Ectodermal cell (in vitro differentiated cells): ENCODE data around the gene CRACR2A. TPM values are rescaled to one million over a fixed set of nuclear protein-coding genes. Genes with fewer than 3 reads are reported as not detected.

ENCODE experiments used
- H3K27ac ChIP-seq: 2 replicates; pipeline ENCODE4 v1.7.0; 2013; ENCODE audit warnings: mild to moderate bottlenecking, low read depth, low read length; ENCODE audit not compliant: insufficient read depth, poor library complexity, severe bottlenecking
- H3K27me3 ChIP-seq: 2 replicates; pipeline ENCODE4 v1.7.0; 2013; ENCODE audit warnings: mild to moderate bottlenecking, low read length; ENCODE audit not compliant: insufficient read depth, control insufficient read depth, poor library complexity, severe bottlenecking
- H3K36me3 ChIP-seq: one replicate; pipeline ENCODE4 v1.7.0; 2013; ENCODE audit warnings: low read length; ENCODE audit not compliant: control insufficient read depth, insufficient read depth
- H3K4me1 ChIP-seq: one replicate; pipeline ENCODE4 v1.7.0; 2013; ENCODE audit warnings: low read length; ENCODE audit not compliant: control insufficient read depth, insufficient read depth
- H3K4me3 ChIP-seq: 2 replicates; pipeline ENCODE4 v1.7.0; 2013; ENCODE audit warnings: low read depth, low read length, control low read depth; ENCODE audit not compliant: insufficient read depth
- H3K9me3 ChIP-seq: 2 replicates; pipeline ENCODE4 v1.7.0; 2013; ENCODE audit warnings: mild to moderate bottlenecking, low read length, moderate library complexity; ENCODE audit not compliant: control insufficient read depth
- WGBS, 2 experiments: methylation state at CpG; one replicate each; pipeline ENCODE4 v1.1.7; 2013; ENCODE audit warnings: missing lambda C conversion rate in 2 of 2; 5-methylcytosine and 5-hydroxymethylcytosine counted together
- polyA plus RNA-seq, 4 experiments: library from polyadenylated mRNA; stranded (reverse); fragments of 50-300 nt; gene quantifications; one replicate each; pipeline ENCODE4 v1.2.3, GENCODE V29; 2013

CRACR2A gene
- 2.1 TPM for polyA plus RNA-seq (2013, experiment 1 of 4)
- 1.9 TPM for polyA plus RNA-seq (2013, experiment 2 of 4)
- 2.6 TPM for polyA plus RNA-seq (2013, experiment 3 of 4)
- polyA plus RNA-seq (2013, experiment 4 of 4) = 2.2 TPM

- Histone ChIP-seq H3K9me3 (no peaks in the 10 kb centered on the region), H3K4me1 (peaks cover 6% of the 10 kb centered on the region), H3K27ac (no peak within 1 kb of the TSS), H3K36me3 (no peaks in the 10 kb centered on the region), H3K27me3 (peaks cover 15% of the 10 kb centered on the region), H3K4me3 (peak within 1 kb of the TSS; percentile 27)
- 13 to 14% methylated on average over 62 of the region's 62 CpGs for WGBS, 2 experiments
These were observed at the start of gene CRACR2A for GRCh38 chr12:3752741-3753486. Gene CRACR2A (minus strand): TSS chr12:3753109. CDS start chr12:3696999, 56,110 bp downstream.

GRCh38 chr12:3797531-3798048 is 44.7 kb upstream of the CRACR2A start:
- H3K36me3 ChIP-seq = no peaks in the 10 kb centered on the region
- WGBS, 2 experiments = 91 to 92% methylated on average over 3 of the region's 3 CpGs
- no peaks in the 10 kb centered on the region for H3K27me3 ChIP-seq
- no peaks in the 10 kb centered on the region for H3K4me1 ChIP-seq
- H3K27ac ChIP-seq = no peak overlapping the region
- no peak overlapping the region for H3K4me3 ChIP-seq
- no peaks in the 10 kb centered on the region for H3K9me3 ChIP-seq

GRCh38 chr12:3795492-3796133 is 42.7 kb upstream of the CRACR2A start:
- Histone ChIP-seq H3K27me3 (no peaks in the 10 kb centered on the region), H3K4me1 (no peaks in the 10 kb centered on the region), H3K4me3 (no peak overlapping the region), H3K36me3 (no peaks in the 10 kb centered on the region), H3K27ac (no peak overlapping the region), H3K9me3 (no peaks in the 10 kb centered on the region)
- 84 to 88% methylated on average over 5 of the region's 5 CpGs for WGBS, 2 experiments

- Histone ChIP-seq H3K27me3 (no peaks in the 10 kb centered on the region), H3K4me3 (no peak overlapping the region), H3K36me3 (no peaks in the 10 kb centered on the region), H3K9me3 (no peaks in the 10 kb centered on the region), H3K4me1 (no peaks in the 10 kb centered on the region), H3K27ac (no peak overlapping the region)
- 94% methylated on average over 2 of the region's 2 CpGs for WGBS, 2 experiments
These were observed 42.2 kb upstream of the CRACR2A start for GRCh38 chr12:3795066-3795465.

GRCh38 chr12:3792623-3793288 is 39.8 kb upstream of the CRACR2A start:
- H3K36me3 ChIP-seq = no peaks in the 10 kb centered on the region
- no peaks in the 10 kb centered on the region for H3K9me3 ChIP-seq
- H3K4me1 ChIP-seq = no peaks in the 10 kb centered on the region
- H3K27me3 ChIP-seq = no peaks in the 10 kb centered on the region
- WGBS, 2 experiments = 85% methylated on average over 8 to 10 of the region's 10 CpGs
- H3K27ac ChIP-seq = no peak overlapping the region
- H3K4me3 ChIP-seq = no peak overlapping the region

- Histone ChIP-seq H3K27ac (peak overlapping the region; percentile 42), H3K27me3 (no peaks in the 10 kb centered on the region), H3K4me3 (no peak overlapping the region), H3K36me3 (no peaks in the 10 kb centered on the region), H3K9me3 (no peaks in the 10 kb centered on the region), H3K4me1 (no peaks in the 10 kb centered on the region)
- WGBS, 2 experiments = 93 to 94% methylated on average over 5 of the region's 5 CpGs
These were observed 38.5 kb upstream of the CRACR2A start for GRCh38 chr12:3791256-3791874.

GRCh38 chr12:3790642-3791041 is 37.7 kb upstream of the CRACR2A start:
- 94 to 96% methylated on average over 2 of the region's 2 CpGs for WGBS, 2 experiments
- no peaks in the 10 kb centered on the region for H3K36me3 ChIP-seq
- H3K27ac ChIP-seq = peak overlapping the region; percentile 16
- no peak overlapping the region for H3K4me3 ChIP-seq
- no peaks in the 10 kb centered on the region for H3K4me1 ChIP-seq
- H3K9me3 ChIP-seq = no peaks in the 10 kb centered on the region
- no peaks in the 10 kb centered on the region for H3K27me3 ChIP-seq

GRCh38 chr12:3789838-3790237 is 36.9 kb upstream of the CRACR2A start:
- no peaks in the 10 kb centered on the region for H3K27me3 ChIP-seq
- no peak overlapping the region for H3K4me3 ChIP-seq
- 47 to 57% methylated on average over 1 of the region's 1 CpG for WGBS, 2 experiments
- H3K4me1 ChIP-seq = no peaks in the 10 kb centered on the region
- H3K9me3 ChIP-seq = no peaks in the 10 kb centered on the region
- H3K36me3 ChIP-seq = no peaks in the 10 kb centered on the region
- H3K27ac ChIP-seq = no peak overlapping the region

- no peaks in the 10 kb centered on the region for H3K9me3 ChIP-seq
- WGBS, 2 experiments = 69 to 73% methylated on average over 3 of the region's 3 CpGs
- H3K4me3 ChIP-seq = no peak overlapping the region
- H3K27ac ChIP-seq = no peak overlapping the region
- no peaks in the 10 kb centered on the region for H3K36me3 ChIP-seq
- no peaks in the 10 kb centered on the region for H3K4me1 ChIP-seq
- H3K27me3 ChIP-seq = no peaks in the 10 kb centered on the region
These were observed 24.4 kb upstream of the CRACR2A start for GRCh38 chr12:3777206-3777809.
